K562 (cell line): ENCODE results near the gene CCDC141. TPM values are rescaled to one million over a fixed set of nuclear protein-coding genes. Genes with fewer than 3 reads are reported as not detected.

Experiments used
- ATAC-seq: fragments of 200-7000 bp; cut with Tn5 transposase; 3 replicates; pipeline ENCODE4 v1.9.1; 2020; ENCODE audit warnings: moderate library complexity
- BruUV-seq: library from RNA; stranded (reverse); fragments of 400-500 nt; replicated peaks from 2 replicates; lab custom pipeline; 2021; lab: Mats Ljungman, UMichigan
- CTCF ChIA-PET: fragments of 300-600 bp; formaldehyde crosslinking; extraction: SDS; loops from one replicate; lab custom pipeline; 2021; ENCODE audit warnings: low intra/inter-chr PET ratio; lab: Yijun Ruan, JAX
- POLR2A ChIA-PET: fragments of 300-600, 350-650 bp; sonication (Branson Sonifier 250); formaldehyde crosslinking; extraction: SDS; loops from one replicate; lab custom pipeline; 2021; ENCODE audit warnings: antibody characterized with exemption, inconsistent platforms; lab: Yijun Ruan, JAX
- DNase-seq, 4 experiments: peaks; one replicate each; pipeline versions ENCODE4 v3.0.0 to v3.0.0-alpha.2; 2011 to 2018; ENCODE audit warnings: low spot score in 3 of 4, mixed read lengths in 3 of 4; ENCODE audit errors: extremely low read depth in 1 of 4
- FAIRE-seq: peaks from 2 replicates; lab custom pipeline; 2011; peaks lifted over from hg19 to GRCh38; lab: Jason Lieb, UNC
- H2AFZ ChIP-seq: 2 replicates; pipeline ENCODE4 v1.6.0; 2011; ENCODE audit warnings: low read depth, low read length, control low read depth, inconsistent platforms
- H3K27ac ChIP-seq: fragments of 200-600 bp; 3 replicates; pipeline ENCODE4 v1.8.0; 2011; ENCODE audit warnings: low read depth, mild to moderate bottlenecking, control low read depth, inconsistent platforms, low read length, moderate library complexity, mixed read lengths; ENCODE audit errors: extremely low read depth
- H3K27me3 ChIP-seq, 2 experiments: fragments of 300-600 bp in 1 of 2; 2 replicates in 1 of 2; 3 replicates in 1 of 2; pipeline versions ENCODE4 v1.6.0 to v1.8.0; 2011; ENCODE audit warnings: inconsistent platforms in 2 of 2, low read length in 2 of 2, mild to moderate bottlenecking in 1 of 2, mixed read lengths in 1 of 2, moderate library complexity in 1 of 2; ENCODE audit not compliant: control insufficient read depth in 2 of 2, insufficient read depth in 2 of 2
- H3K36me3 ChIP-seq: fragments of 300-600 bp; 3 replicates; pipeline ENCODE4 v1.8.0; 2011; ENCODE audit warnings: mild to moderate bottlenecking, low read length, inconsistent platforms; ENCODE audit not compliant: control insufficient read depth, insufficient read depth
- H3K4me1 ChIP-seq, 2 experiments: fragments of 200-600 bp in 1 of 2; replicated peaks in 1 of 2; 2 replicates in 1 of 2; 3 replicates in 1 of 2; pipeline versions ENCODE4 v1.5.1 to v1.8.0; 2011; ENCODE audit warnings: inconsistent platforms in 2 of 2, low read length in 2 of 2, mild to moderate bottlenecking in 1 of 2, mixed read lengths in 1 of 2, moderate library complexity in 1 of 2; ENCODE audit not compliant: control insufficient read depth in 2 of 2, insufficient read depth in 2 of 2
- H3K4me2 ChIP-seq: 2 replicates; pipeline ENCODE4 v1.6.1; 2011; ENCODE audit warnings: low read length, control low read depth, inconsistent platforms, mixed read lengths; ENCODE audit not compliant: insufficient read depth
- H3K4me3 ChIP-seq: fragments of 200-600 bp; sonication (generic), shearing (Covaris generic); 2 replicates; pipeline ENCODE4 v1.5.1; 2016; ENCODE audit warnings: control low read depth, inconsistent platforms
- H3K79me2 ChIP-seq: fragments of 200-600 bp; 3 replicates; pipeline ENCODE4 v1.8.0; 2011; ENCODE audit warnings: low read length, inconsistent platforms; ENCODE audit not compliant: control insufficient read depth, insufficient read depth
- H3K9ac ChIP-seq, 2 experiments: 2 replicates each; pipeline versions ENCODE4 v1.6.0 to v1.6.1; 2011; ENCODE audit warnings: low read depth in 2 of 2, low read length in 2 of 2, control low read depth in 1 of 2, inconsistent platforms in 1 of 2, mild to moderate bottlenecking in 1 of 2, mixed read lengths in 1 of 2; ENCODE audit not compliant: insufficient read depth in 1 of 2
- H3K9me1 ChIP-seq: one replicate; pipeline ENCODE4 v1.6.0; 2011; ENCODE audit warnings: inconsistent platforms, mild to moderate bottlenecking, low read length, moderate library complexity; ENCODE audit not compliant: control insufficient read depth, insufficient read depth
- H3K9me3 ChIP-seq: replicated peaks from 2 replicates; pipeline ENCODE4 v1.5.1; 2011; ENCODE audit warnings: low read depth, low read length, inconsistent platforms; ENCODE audit not compliant: control insufficient read depth, insufficient read depth
- H4K20me1 ChIP-seq: replicated peaks from 2 replicates; pipeline ENCODE4 v1.6.1; 2011; ENCODE audit warnings: low read length, inconsistent platforms, mixed read lengths; ENCODE audit not compliant: control insufficient read depth, insufficient read depth
- EGR1 ChIP-seq: fragments of 450-650 bp; conservative IDR thresholded peaks from 2 replicates; pipeline ENCODE4 v1.6.1; 2017; ENCODE audit warnings: mild to moderate bottlenecking
- SPI1 ChIP-seq: IDR thresholded peaks from 2 replicates; pipeline ENCODE4 v1.6.1; 2011; ENCODE audit warnings: low read depth, low read length, control low read depth, borderline replicate concordance
- ZBTB26 ChIP-seq: fragments of 450-650 bp; formaldehyde crosslinking; IDR thresholded peaks from 2 replicates; pipeline ENCODE4 v1.4.0; 2022; ENCODE audit warnings: missing genetic modification characterization
- ZBTB5 ChIP-seq: fragments of 450-650 bp; IDR thresholded peaks from 2 replicates; pipeline ENCODE4 v1.6.1; 2017; ENCODE audit warnings: antibody characterized with exemption
- ZNF347 ChIP-seq: fragments of 450-650 bp; formaldehyde crosslinking; IDR thresholded peaks from 2 replicates; pipeline ENCODE4 v1.4.0; 2020; ENCODE audit warnings: low read depth, mild to moderate bottlenecking, moderate library complexity
- ZZZ3 ChIP-seq: fragments of 450-650 bp; IDR thresholded peaks from 2 replicates; pipeline ENCODE4 v1.6.1; 2016; ENCODE audit warnings: antibody characterized with exemption, mild to moderate bottlenecking, moderate library complexity
- WGBS: fragments of 100-300 bp; shearing (Covaris generic); methylation state at CpG from one replicate; pipeline ENCODE4 v1.1.6; 2016; ENCODE audit warnings: low coverage, mixed read lengths; ENCODE audit not compliant: insufficient coverage; ENCODE audit errors: missing lambda C conversion rate; 5-methylcytosine and 5-hydroxymethylcytosine counted together
- in situ Hi-C: fragments of 300-500 bp; cut with MboI; formaldehyde crosslinking; loops from 4 replicates; pipeline ENCODE4 v1.15.0; 2018; ENCODE audit warnings: inconsistent platforms, mixed read lengths
- intact Hi-C: fragments of 100-400 bp; cut with micrococcal nuclease; formaldehyde crosslinking; loops from 2 replicates; pipeline ENCODE4 v1.14.2; 2022
- polyA plus RNA-seq, 8 experiments: library from polyadenylated mRNA; depleted of rRNA in 4 of 8; stranded (reverse) in 5 of 8; unstranded in 3 of 8; fragments of >200 nt; fragmentation: Nextera tagmentation in 2 of 8; fragmentation: Illumina TruSeq in 1 of 8; extraction: Ambion mirVana in 2 of 8; extraction: Trizol in 1 of 8; gene quantifications; 2 replicates each; pipeline versions ENCODE4 v1.2.1 to v1.2.3, GENCODE V29; 2011 to 2014; ENCODE audit warnings: inconsistent platforms in 1 of 8, missing spikeins in 1 of 8
- total RNA-seq, 7 experiments: library from RNA; depleted of rRNA in 6 of 7; stranded (reverse); fragments of >200 nt in 6 of 7; fragmentation: Illumina TruSeq in 2 of 7; extraction: Trizol in 2 of 7; gene quantifications; 2 replicates each; pipeline versions ENCODE4 v1.2.1 to v1.2.3, GENCODE V29; 2011 to 2021; ENCODE audit warnings: low replicate concordance in 1 of 7

Gene CCDC141
- total and polyA plus RNA-seq, 9 of the 15 experiments (the other 6 are each of a cell fraction or from before 2014, with no cell fraction given), result 0.09 TPM; not detected in 8

- no peak for TF ChIP-seq ZBTB5
Measured at GRCh38 chr2:178844701-178845100, 205.2 kb downstream of the CCDC141 start (continued).

DNA sequence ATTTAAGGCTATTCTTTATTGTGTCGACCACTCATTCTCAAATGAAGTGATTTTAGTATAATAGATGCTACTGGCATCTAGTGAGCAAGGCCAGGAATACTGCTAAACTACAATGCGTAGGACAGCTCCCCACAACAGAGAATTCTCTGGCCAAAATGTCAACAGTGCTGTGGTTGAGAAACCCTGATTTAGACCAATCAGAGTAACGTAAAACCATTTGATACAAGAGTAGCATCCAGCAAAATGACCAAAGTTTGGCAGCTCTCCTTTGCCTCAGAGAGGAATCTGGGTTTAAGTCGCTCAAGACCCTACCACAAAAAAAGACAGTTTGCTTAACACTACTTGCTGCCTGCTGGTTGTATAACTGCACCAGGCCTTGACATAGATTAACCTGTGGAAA is 205.7 kb downstream of the CCDC141 start:
- DNase-seq, result no peak
- H2AFZ ChIP-seq, result no peak overlapping the region
- H3K36me3 ChIP-seq, result no peaks in the 10 kb centered on the region
- H3K9me1 ChIP-seq, result no peaks in the 10 kb centered on the region
- H3K4me3 ChIP-seq, result no peak overlapping the region
- no peaks in the 10 kb centered on the region for H3K79me2 ChIP-seq
- no peak overlapping the region for H3K9ac ChIP-seq
- in situ Hi-C loops (no loop called here), intact Hi-C loops (no loop called here)
- no peak overlapping the region for H3K4me2 ChIP-seq
- H3K9me3 ChIP-seq, result no peaks in the 10 kb centered on the region
- CTCF ChIA-PET, result no interaction called here
- no peaks in the 10 kb centered on the region for H3K4me1 ChIP-seq
- no peak for ATAC-seq
- POLR2A ChIA-PET, result no interaction called here
- no peaks in the 10 kb centered on the region for H3K27me3 ChIP-seq
- FAIRE-seq, result no peak
- WGBS, result 3% methylated on average over 4 of the region's 4 CpGs
- BruUV-seq, result no TSS peak
- no peaks in the 10 kb centered on the region for H4K20me1 ChIP-seq
- no peak overlapping the region for H3K27ac ChIP-seq
- TF ChIP-seq EGR1, result no peak
- TF ChIP-seq ZNF347 (CRISPR knock-in tag), result no peak
- no peak for TF ChIP-seq ZZZ3
- no peak for TF ChIP-seq ZBTB26
- TF ChIP-seq SPI1, result no peak
- TF ChIP-seq, all 486 proteins: peak for 0
